Measurements from ENCODE around the gene HMSD. TPM values are rescaled to one million over a fixed set of nuclear protein-coding genes. Genes with fewer than 3 reads are reported as not detected.

The HMSD gene
- total and polyA plus RNA-seq, 2 experiments from 2014 or later: 2.6 to 25.1 TPM

DNA sequence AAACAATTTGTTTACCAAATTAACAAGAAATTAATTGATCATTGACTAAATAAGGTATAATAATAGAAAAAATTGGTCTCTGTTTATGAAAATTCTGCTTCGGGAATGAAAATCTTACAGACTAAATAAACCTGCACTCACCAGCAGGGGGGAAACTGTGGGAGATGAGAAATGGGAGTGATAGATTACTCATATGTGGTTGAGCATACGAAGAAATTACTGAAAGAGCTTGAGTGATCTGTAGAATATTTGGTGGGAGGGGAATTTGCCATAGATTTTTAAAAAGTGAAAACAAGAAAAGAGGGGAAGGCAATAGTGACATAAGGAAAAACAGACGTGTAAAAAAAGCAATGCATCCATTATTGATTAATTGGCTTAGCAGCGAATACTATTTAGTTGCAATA lies 2.2 kb downstream of the HMSD start:
- H3K4me2 ChIP-seq: no peak overlapping the region
- ATAC-seq (no peak), DNase-seq (ENCODE audit: low spot score) (no peak)
- H3K27ac ChIP-seq (ENCODE audit: low read depth): no peak overlapping the region
- H3K79me2 ChIP-seq (replicated peaks; ENCODE audit: insufficient read depth): no peaks in the 10 kb centered on the region
- H3K9me2 ChIP-seq (ENCODE audit: insufficient read depth): no peaks in the 10 kb centered on the region
- 0 out of 2 replicates have a peak, but pooled peaks cover 7% of the 10 kb centered on the region for H3F3A ChIP-seq (replicated peaks; ENCODE audit: low read depth)
- H3K9me3 Mint-ChIP-seq: no peaks in the 10 kb centered on the region
- H3K4me1 Mint-ChIP-seq: peaks cover 13% of the 10 kb centered on the region
- peaks cover 9% of the 10 kb centered on the region; the same call in 1 of the 2 replicates for H3K4me1 ChIP-seq (ENCODE audit: insufficient read depth)
- no peak overlapping the region for H3K4me3 ChIP-seq
- no peak overlapping the region for H3K27ac Mint-ChIP-seq
- no peaks in the 10 kb centered on the region for H3K36me3 ChIP-seq (ENCODE audit: insufficient read depth)
- no peak overlapping the region for H2AFZ ChIP-seq
- peaks cover 5% of the 10 kb centered on the region for H3K27me3 Mint-ChIP-seq (ENCODE audit: insufficient read depth, low read depth, poor library complexity)
- TF ChIP-seq STAT1 (IDR thresholded peaks at IDR 0.05; ENCODE audit: unreplicated experiment): no peak
- TF ChIP-seq, protein P1, sequence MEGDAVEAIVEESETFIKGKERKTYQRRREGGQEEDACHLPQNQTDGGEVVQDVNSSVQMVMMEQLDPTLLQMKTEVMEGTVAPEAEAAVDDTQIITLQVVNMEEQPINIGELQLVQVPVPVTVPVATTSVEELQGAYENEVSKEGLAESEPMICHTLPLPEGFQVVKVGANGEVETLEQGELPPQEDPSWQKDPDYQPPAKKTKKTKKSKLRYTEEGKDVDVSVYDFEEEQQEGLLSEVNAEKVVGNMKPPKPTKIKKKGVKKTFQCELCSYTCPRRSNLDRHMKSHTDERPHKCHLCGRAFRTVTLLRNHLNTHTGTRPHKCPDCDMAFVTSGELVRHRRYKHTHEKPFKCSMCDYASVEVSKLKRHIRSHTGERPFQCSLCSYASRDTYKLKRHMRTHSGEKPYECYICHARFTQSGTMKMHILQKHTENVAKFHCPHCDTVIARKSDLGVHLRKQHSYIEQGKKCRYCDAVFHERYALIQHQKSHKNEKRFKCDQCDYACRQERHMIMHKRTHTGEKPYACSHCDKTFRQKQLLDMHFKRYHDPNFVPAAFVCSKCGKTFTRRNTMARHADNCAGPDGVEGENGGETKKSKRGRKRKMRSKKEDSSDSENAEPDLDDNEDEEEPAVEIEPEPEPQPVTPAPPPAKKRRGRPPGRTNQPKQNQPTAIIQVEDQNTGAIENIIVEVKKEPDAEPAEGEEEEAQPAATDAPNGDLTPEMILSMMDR (conservative IDR thresholded peaks at IDR 0.05; ENCODE audit: low read depth in 2 of 2): 0 out of 4 replicates have a peak, but pooled peaks of 1 of the 2 experiments have one; percentile 13
- no peaks in the 10 kb centered on the region for H3K36me3 Mint-ChIP-seq (ENCODE audit: low read depth)
- H3K27me3 ChIP-seq (ENCODE audit: insufficient read depth): peaks cover 14% of the 10 kb centered on the region; the same call in 1 of the 2 replicates
- H4K20me1 ChIP-seq (replicated peaks; ENCODE audit: insufficient read depth): no peaks in the 10 kb centered on the region
- H3K4me3 Mint-ChIP-seq: no peak overlapping the region

DNA sequence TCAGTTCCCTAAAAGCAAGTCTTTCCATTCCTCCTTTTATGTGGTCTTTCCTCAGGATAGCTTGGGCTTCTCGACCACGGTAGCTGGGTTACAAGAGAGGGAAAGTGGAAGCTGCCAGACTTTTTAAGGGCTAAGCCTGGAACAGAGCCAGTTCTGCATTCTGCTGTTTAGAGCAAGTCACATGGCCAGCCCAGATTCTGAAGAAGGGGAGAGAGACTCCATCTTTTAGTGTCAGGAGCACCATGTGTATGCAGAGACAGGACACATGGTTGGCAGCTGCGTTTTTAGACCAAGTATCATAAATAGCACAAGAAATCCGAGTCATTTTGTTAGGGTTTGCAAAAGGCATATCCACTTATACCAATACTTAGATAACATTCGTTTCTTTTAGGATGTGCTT lies 4.7 kb downstream of the HMSD start:
- Histone ChIP-seq H3K27me3 (ENCODE audit: insufficient read depth) (no peaks in the 10 kb centered on the region), H3F3A (replicated peaks; ENCODE audit: low read depth) (0 out of 2 replicates have a peak, but pooled peaks cover 7% of the 10 kb centered on the region), H3K4me2 (no peak overlapping the region), H3K9me2 (ENCODE audit: insufficient read depth) (no peaks in the 10 kb centered on the region), H3K79me2 (replicated peaks; ENCODE audit: insufficient read depth) (no peaks in the 10 kb centered on the region), H3K4me1 (ENCODE audit: insufficient read depth) (peaks cover 4% of the 10 kb centered on the region; the same call in 1 of the 2 replicates), H3K36me3 (ENCODE audit: insufficient read depth) (no peaks in the 10 kb centered on the region), H4K20me1 (replicated peaks; ENCODE audit: insufficient read depth) (no peaks in the 10 kb centered on the region), H3K27ac (ENCODE audit: low read depth) (no peak overlapping the region), H2AFZ (no peak overlapping the region), H3K4me3 (no peak overlapping the region)
- H3K9me3 Mint-ChIP-seq: no peaks in the 10 kb centered on the region
- H3K4me1 Mint-ChIP-seq: peaks cover 6% of the 10 kb centered on the region; the same call in 2 of the 3 replicates
- TF ChIP-seq ZNF114 (CRISPR knock-in tag; IDR thresholded peaks at IDR 0.05): no peak
- TF ChIP-seq JUNB (IDR thresholded peaks at IDR 0.05; ENCODE audit: unreplicated experiment): no peak
- TF ChIP-seq, protein P2, sequence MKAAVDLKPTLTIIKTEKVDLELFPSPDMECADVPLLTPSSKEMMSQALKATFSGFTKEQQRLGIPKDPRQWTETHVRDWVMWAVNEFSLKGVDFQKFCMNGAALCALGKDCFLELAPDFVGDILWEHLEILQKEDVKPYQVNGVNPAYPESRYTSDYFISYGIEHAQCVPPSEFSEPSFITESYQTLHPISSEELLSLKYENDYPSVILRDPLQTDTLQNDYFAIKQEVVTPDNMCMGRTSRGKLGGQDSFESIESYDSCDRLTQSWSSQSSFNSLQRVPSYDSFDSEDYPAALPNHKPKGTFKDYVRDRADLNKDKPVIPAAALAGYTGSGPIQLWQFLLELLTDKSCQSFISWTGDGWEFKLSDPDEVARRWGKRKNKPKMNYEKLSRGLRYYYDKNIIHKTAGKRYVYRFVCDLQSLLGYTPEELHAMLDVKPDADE (IDR thresholded peaks at IDR 0.05): no peak
- TF ChIP-seq, protein P3, sequence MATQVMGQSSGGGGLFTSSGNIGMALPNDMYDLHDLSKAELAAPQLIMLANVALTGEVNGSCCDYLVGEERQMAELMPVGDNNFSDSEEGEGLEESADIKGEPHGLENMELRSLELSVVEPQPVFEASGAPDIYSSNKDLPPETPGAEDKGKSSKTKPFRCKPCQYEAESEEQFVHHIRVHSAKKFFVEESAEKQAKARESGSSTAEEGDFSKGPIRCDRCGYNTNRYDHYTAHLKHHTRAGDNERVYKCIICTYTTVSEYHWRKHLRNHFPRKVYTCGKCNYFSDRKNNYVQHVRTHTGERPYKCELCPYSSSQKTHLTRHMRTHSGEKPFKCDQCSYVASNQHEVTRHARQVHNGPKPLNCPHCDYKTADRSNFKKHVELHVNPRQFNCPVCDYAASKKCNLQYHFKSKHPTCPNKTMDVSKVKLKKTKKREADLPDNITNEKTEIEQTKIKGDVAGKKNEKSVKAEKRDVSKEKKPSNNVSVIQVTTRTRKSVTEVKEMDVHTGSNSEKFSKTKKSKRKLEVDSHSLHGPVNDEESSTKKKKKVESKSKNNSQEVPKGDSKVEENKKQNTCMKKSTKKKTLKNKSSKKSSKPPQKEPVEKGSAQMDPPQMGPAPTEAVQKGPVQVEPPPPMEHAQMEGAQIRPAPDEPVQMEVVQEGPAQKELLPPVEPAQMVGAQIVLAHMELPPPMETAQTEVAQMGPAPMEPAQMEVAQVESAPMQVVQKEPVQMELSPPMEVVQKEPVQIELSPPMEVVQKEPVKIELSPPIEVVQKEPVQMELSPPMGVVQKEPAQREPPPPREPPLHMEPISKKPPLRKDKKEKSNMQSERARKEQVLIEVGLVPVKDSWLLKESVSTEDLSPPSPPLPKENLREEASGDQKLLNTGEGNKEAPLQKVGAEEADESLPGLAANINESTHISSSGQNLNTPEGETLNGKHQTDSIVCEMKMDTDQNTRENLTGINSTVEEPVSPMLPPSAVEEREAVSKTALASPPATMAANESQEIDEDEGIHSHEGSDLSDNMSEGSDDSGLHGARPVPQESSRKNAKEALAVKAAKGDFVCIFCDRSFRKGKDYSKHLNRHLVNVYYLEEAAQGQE (IDR thresholded peaks at IDR 0.05; ENCODE audit: unreplicated experiment): no peak
- no peak for TF ChIP-seq POLR2AphosphoS5 (IDR thresholded peaks at IDR 0.05; ENCODE audit: low read depth)
- TF ChIP-seq, protein P1 (conservative IDR thresholded peaks at IDR 0.05; ENCODE audit: low read depth in 2 of 2): no peak
- no peak for TF ChIP-seq ZNF331 (CRISPR knock-in tag; IDR thresholded peaks at IDR 0.05; ENCODE audit: low read depth)
- TF ChIP-seq CREB1 (CRISPR knock-in tag; IDR thresholded peaks at IDR 0.05; ENCODE audit: low read depth): no peak
- no peak overlapping the region for H3K4me3 Mint-ChIP-seq
- no peaks in the 10 kb centered on the region for H3K36me3 Mint-ChIP-seq (ENCODE audit: low read depth)
- DNase-seq (ENCODE audit: low spot score): no peak
- H3K27me3 Mint-ChIP-seq (ENCODE audit: insufficient read depth, low read depth, poor library complexity): peaks cover 5% of the 10 kb centered on the region
- ATAC-seq: no peak
- H3K27ac Mint-ChIP-seq: no peak overlapping the region
